MG63 (cell line): ENCODE results near the gene OR5D13. TPM values are rescaled to one million over a fixed set of nuclear protein-coding genes. Genes with fewer than 3 reads are reported as not detected.

Experiments used
- DNase-seq: peaks from one replicate; pipeline ENCODE4 v3.0.0-alpha.2; 2020
- H3K27me3 ChIP-seq: fragments of 250-450 bp; sonication (Bioruptor Pico); 2 replicates; pipeline ENCODE4 v1.5.1; 2020; ENCODE audit warnings: mild to moderate bottlenecking, moderate library complexity
- H3K36me3 ChIP-seq: fragments of 250-450 bp; sonication (Bioruptor Pico); 2 replicates; pipeline ENCODE4 v1.5.1; 2020; ENCODE audit warnings: mild to moderate bottlenecking, moderate library complexity
- H3K4me3 ChIP-seq: fragments of 250-450 bp; sonication (Bioruptor Pico); 2 replicates; pipeline ENCODE4 v1.5.1; 2020; ENCODE audit warnings: mild to moderate bottlenecking, moderate library complexity
- H3K9me3 ChIP-seq: fragments of 250-450 bp; sonication (Bioruptor Pico); 2 replicates; pipeline ENCODE4 v1.5.1; 2020; ENCODE audit warnings: mild to moderate bottlenecking, moderate library complexity
- total RNA-seq: library from RNA; depleted of rRNA; stranded (reverse); fragments of >200 nt; shearing (Covaris generic); gene quantifications from 2 replicates; pipeline ENCODE4 v1.2.3, GENCODE V29; 2014; ENCODE audit warnings: low replicate concordance; rRNA removed

Gene OR5D13
- not detected in 2 replicates for total RNA-seq

GRCh38 chr11:55773138-55773537 lies at the start of gene OR5D13:
TSS of gene OR5D13 (plus strand) at chr11:55773438. CDS start at chr11:55773438, 0 bp downstream.
- no peaks in the 10 kb centered on the region for H3K27me3 ChIP-seq
- H3K9me3 ChIP-seq, result no peaks in the 10 kb centered on the region
- no peak within 1 kb of the TSS for H3K4me3 ChIP-seq
- no peaks in the 10 kb centered on the region for H3K36me3 ChIP-seq
- DNase-seq, result no peak

- H3K36me3 ChIP-seq, result no peaks in the 10 kb centered on the region
- H3K27me3 ChIP-seq, result no peaks in the 10 kb centered on the region
- no peak overlapping the region for H3K4me3 ChIP-seq
- DNase-seq, result no peak
- no peaks in the 10 kb centered on the region for H3K9me3 ChIP-seq
Observed at GRCh38 chr11:55726715-55727324, 46.4 kb upstream of the OR5D13 start.

GRCh38 chr11:55732936-55733335 lies 40.3 kb upstream of the OR5D13 start:
- Histone ChIP-seq H3K9me3 (no peaks in the 10 kb centered on the region), H3K27me3 (no peaks in the 10 kb centered on the region), H3K4me3 (no peak overlapping the region), H3K36me3 (no peaks in the 10 kb centered on the region)
- no peak for DNase-seq

- Histone ChIP-seq H3K27me3 (no peaks in the 10 kb centered on the region), H3K36me3 (no peaks in the 10 kb centered on the region), H3K4me3 (no peak overlapping the region), H3K9me3 (no peaks in the 10 kb centered on the region)
- DNase-seq, result no peak
Observed at GRCh38 chr11:55791606-55792005, 18.4 kb downstream of the OR5D13 start.

- no peaks in the 10 kb centered on the region for H3K9me3 ChIP-seq
- H3K4me3 ChIP-seq, result no peak overlapping the region
- no peaks in the 10 kb centered on the region for H3K36me3 ChIP-seq
- DNase-seq, result no peak
- H3K27me3 ChIP-seq, result no peaks in the 10 kb centered on the region
Observed at GRCh38 chr11:55793321-55793720, 20.1 kb downstream of the OR5D13 start.

GRCh38 chr11:55795256-55795655 lies 22.0 kb downstream of the OR5D13 start, which contains the start of gene OR5D14:
TSS of gene OR5D14 (plus strand) at chr11:55795556. CDS start at chr11:55795556, 0 bp downstream.
- DNase-seq, result no peak
- no peak within 1 kb of the TSS for H3K4me3 ChIP-seq
- no peaks in the 10 kb centered on the region for H3K9me3 ChIP-seq
- H3K36me3 ChIP-seq, result no peaks in the 10 kb centered on the region
- H3K27me3 ChIP-seq, result no peaks in the 10 kb centered on the region

GRCh38 chr11:55806248-55806647 lies 33.0 kb downstream of the OR5D13 start:
- no peaks in the 10 kb centered on the region for H3K27me3 ChIP-seq
- DNase-seq, result no peak
- H3K36me3 ChIP-seq, result no peaks in the 10 kb centered on the region
- H3K4me3 ChIP-seq, result no peak overlapping the region
- no peaks in the 10 kb centered on the region for H3K9me3 ChIP-seq

- Histone ChIP-seq H3K4me3 (no peak within 1 kb of the TSS), H3K9me3 (no peaks in the 10 kb centered on the region), H3K36me3 (no peaks in the 10 kb centered on the region), H3K27me3 (no peaks in the 10 kb centered on the region)
- no peak for DNase-seq
Observed at GRCh38 chr11:55811067-55811466, 37.8 kb downstream of the OR5D13 start, which contains the start of gene OR5L1. TSS of gene OR5L1 (plus strand) at chr11:55811367. CDS start at chr11:55811467, 100 bp downstream.

GRCh38 chr11:55819330-55819729 lies 46.1 kb downstream of the OR5D13 start, which contains the start of gene OR5D18:
TSS of gene OR5D18 (plus strand) at chr11:55819630. CDS start at chr11:55819630, 0 bp downstream.
- Histone ChIP-seq H3K27me3 (no peaks in the 10 kb centered on the region), H3K4me3 (no peak within 1 kb of the TSS), H3K36me3 (no peaks in the 10 kb centered on the region), H3K9me3 (no peaks in the 10 kb centered on the region)
- no peak for DNase-seq

Other genes starting within 250 kb of the OR5D13 start
- gene OR4C15, start 219.0 kb upstream of the OR5D13 start, total RNA-seq, result not detected in 2 replicates
- gene OR4C16, start 201.3 kb upstream of the OR5D13 start, total RNA-seq, result not detected in 2 replicates
- gene OR4C11, start 165.8 kb upstream of the OR5D13 start, total RNA-seq, result not detected in 2 replicates
- not detected in 2 replicates for gene OR4P4, start 138.3 kb upstream of the OR5D13 start, total RNA-seq
- gene OR4S2, start 125.1 kb upstream of the OR5D13 start, total RNA-seq, result not detected in 2 replicates
- gene OR4C6, start 111.2 kb upstream of the OR5D13 start, total RNA-seq, result not detected in 2 replicates
- gene OR5D14, start 22.1 kb downstream of the OR5D13 start, total RNA-seq, result not detected in 2 replicates
- not detected in 2 replicates for gene OR5L1, start 37.9 kb downstream of the OR5D13 start, total RNA-seq
- gene OR5D18, start 46.2 kb downstream of the OR5D13 start, total RNA-seq, result not detected in 2 replicates
- gene OR5L2, start 53.8 kb downstream of the OR5D13 start, total RNA-seq, result not detected in 2 replicates
- gene OR5D16, start 65.3 kb downstream of the OR5D13 start, total RNA-seq, result not detected in 2 replicates
- not detected in 2 replicates for gene TRIM51, start 109.9 kb downstream of the OR5D13 start, total RNA-seq
- gene OR5W2, start 141.1 kb downstream of the OR5D13 start, total RNA-seq, result not detected in 2 replicates
- gene OR5I1, start 163.0 kb downstream of the OR5D13 start, total RNA-seq, result not detected in 2 replicates
- not detected in 2 replicates for gene OR10AG1, start 196.5 kb downstream of the OR5D13 start, total RNA-seq
- gene OR5F1, start 221.2 kb downstream of the OR5D13 start, total RNA-seq, result not detected in 2 replicates